HG02763 (cell line): ENCODE measurements around the gene KMT2B.

Experiments used
- ATAC-seq: cut with Tn5 transposase; IDR thresholded peaks from one replicate; pipeline ENCODE4 v1.9.1; 2021; ENCODE audit warnings: mild to moderate bottlenecking, moderate library complexity; ENCODE audit not compliant: unreplicated experiment

The KMT2B gene

DNA sequence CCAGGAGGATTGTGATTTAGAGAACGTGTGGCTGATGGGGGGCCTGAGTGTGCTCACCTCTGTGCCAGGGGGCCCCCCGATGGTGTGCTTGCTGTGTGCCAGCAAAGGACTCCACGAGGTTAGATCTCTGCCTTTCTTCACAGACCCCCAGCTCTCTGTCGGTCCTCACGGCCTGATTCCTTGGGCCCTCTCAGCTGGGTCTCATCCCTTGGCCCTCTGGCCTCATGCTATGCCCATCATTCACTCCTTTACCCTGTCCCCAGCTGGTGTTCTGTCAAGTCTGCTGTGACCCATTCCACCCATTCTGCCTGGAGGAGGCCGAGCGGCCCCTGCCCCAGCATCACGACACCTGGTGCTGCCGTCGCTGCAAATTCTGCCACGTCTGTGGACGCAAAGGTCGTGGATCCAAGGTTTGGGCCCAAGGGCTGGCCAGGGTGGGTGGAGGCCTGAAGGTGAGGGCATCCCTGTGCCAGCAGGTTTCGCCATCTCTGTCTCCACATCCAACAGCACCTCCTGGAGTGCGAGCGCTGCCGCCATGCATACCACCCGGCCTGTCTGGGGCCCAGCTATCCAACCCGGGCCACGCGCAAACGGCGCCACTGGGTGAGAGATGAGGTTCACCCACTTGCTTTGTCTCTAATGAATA is 7.5 kb downstream of the KMT2B start:
- ATAC-seq: no peak

GRCh38 chr19:35727053-35727955 is 9.5 kb downstream of the KMT2B start:
- no peak for ATAC-seq

DNA sequence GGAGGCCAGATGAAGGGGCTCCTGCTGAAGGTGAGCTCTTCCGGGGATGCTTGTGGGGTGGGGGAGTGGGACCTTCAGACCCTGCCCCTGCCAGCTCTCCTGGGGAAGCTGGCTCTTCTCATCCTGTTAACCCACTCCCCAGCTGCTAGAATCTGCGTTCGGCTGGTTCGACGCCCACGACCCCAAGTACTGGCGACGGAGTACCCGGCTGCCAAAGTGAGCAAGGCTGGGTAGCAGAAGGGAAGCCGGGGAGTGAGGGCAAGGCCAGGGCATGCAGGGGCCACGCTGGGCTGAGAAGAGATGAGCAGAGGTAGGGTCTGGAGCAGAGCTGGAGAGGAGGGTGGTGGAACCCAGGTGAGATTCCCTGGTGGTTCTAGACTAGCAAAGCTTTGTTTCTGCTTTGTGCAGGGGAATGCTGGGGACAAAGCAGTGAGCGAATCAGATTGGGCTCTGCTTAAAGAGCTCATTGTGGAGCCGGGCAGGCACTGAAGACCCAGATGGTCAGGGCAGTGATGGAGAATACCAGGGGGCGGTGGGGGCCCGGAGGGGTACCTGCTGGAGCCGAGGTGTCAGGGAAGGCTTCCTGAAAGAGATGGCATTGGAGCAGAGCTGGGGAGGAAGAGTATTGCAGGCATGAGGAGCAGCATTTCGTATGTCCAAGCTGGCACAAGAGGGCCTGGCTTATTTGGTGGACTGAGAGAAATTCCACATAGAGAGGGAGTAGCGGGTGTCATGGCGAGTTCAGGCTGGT is 10.3 kb downstream of the KMT2B start:
- no peak for ATAC-seq

- ATAC-seq: no peak
Observed at GRCh38 chr19:35729021-35729420, 11.2 kb downstream of the KMT2B start.

DNA sequence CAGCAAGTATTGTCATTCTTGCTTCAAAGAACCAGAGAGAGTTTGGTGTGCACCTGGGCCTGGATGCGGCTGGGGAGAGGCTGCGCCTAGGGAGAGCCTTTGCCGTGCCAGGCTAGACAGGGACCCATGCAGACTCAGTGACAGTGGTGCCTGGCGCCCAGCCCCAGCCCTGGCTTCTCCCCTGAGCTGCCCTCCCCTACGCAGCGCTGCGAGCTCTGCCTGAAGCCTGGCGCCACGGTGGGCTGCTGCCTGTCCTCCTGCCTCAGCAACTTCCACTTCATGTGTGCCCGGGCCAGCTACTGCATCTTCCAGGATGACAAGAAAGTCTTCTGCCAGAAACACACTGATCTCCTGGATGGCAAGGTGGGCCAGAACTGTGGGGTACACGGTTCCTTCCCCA is 12.0 kb downstream of the KMT2B start:
- no peak for ATAC-seq

DNA sequence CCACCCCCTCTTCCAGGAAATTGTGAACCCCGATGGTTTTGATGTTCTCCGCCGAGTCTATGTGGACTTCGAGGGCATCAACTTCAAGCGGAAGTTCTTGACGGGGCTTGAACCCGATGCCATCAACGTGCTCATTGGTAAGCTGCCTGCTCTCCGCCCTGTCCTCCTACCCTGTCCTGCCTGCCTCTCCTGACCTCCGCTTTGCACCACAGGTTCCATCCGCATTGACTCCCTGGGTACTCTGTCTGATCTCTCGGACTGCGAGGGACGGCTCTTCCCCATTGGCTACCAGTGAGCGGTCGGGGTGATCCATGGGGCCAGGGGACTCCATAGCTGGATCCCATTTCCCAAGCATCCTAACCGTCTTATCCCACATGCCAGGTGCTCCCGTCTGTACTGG is 12.5 kb downstream of the KMT2B start:
- no peak for ATAC-seq

- no peak for ATAC-seq
Observed at GRCh38 chr19:35731353-35731752, 13.6 kb downstream of the KMT2B start.

DNA sequence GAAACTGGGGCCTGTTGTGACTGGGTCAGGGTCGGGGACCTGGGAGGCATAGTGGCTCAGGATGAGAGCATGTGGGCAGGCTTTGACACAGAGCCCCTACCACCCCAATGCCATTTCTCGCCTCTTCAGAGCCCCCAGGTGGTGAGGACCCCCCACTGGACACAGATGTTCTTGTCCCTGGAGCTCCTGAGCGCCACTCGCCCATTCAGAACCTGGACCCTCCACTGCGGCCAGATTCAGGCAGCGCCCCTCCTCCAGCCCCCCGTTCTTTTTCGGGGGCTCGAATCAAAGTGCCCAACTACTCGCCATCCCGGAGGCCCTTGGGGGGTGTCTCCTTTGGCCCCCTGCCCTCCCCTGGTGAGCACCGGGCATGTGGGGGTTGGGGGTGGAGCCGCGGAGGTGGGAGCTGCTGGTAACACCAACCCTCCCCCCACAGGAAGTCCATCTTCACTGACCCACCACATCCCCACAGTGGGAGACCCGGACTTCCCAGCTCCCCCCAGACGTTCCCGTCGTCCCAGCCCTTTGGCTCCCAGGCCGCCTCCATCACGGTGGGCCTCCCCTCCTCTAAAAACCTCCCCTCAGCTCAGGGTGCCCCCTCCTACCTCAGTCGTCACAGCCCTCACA is 14.1 kb downstream of the KMT2B start:
- no peak for ATAC-seq

DNA sequence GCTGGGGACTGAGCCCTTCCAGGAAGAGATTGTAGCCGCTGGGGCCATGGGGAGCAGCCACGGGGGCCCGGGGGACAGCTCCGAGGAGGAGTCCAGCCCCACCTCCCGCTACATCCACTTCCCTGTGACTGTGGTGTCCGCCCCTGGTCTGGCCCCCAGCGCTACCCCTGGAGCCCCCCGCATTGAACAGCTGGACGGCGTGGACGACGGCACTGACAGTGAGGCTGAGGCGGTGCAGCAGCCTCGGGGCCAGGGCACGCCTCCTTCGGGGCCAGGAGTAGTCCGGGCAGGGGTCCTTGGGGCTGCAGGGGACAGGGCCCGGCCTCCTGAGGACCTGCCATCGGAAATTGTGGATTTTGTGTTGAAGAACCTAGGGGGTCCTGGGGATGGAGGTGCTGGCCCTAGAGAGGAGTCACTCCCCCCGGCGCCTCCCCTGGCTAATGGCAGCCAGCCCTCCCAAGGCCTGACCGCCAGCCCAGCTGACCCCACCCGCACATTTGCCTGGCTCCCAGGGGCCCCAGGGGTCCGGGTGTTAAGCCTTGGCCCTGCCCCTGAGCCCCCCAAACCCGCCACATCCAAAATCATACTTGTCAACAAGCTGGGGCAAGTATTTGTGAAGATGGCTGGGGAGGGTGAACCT is 14.9 kb downstream of the KMT2B start:
- ATAC-seq: no peak

DNA sequence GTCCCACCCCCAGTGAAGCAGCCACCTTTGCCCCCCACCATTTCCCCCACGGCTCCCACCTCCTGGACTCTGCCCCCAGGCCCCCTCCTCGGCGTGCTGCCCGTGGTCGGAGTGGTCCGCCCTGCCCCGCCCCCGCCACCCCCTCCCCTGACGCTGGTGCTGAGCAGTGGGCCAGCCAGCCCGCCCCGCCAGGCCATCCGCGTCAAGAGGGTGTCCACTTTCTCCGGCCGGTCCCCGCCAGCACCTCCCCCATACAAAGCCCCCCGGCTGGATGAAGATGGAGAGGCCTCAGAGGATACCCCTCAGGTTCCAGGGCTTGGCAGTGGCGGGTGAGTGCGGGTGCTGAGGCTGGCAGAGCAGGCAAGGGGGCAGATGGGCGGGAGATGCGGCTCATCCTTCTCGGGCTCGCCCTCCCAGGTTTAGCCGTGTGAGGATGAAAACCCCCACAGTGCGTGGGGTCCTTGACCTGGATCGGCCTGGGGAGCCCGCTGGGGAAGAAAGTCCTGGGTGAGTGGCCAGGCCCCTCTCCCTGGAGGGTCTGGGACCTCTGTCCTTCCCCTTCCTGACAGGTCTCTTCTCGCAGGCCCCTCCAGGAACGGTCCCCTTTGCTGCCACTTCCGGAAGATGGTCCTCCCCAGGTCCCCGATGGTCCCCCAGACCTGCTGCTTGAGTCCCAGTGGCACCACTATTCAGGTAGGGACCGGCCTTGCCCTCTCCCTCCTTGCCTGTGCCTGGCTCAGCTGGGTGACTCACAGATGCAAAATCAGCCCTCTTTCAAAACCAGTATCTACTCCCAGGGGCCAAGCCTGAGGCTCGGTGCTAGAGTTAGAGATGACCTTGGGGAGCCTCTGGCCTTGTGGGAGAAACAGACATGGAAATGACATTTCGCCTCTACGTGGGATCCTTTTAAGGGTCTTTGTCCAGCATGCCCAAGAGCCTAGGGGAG is 15.7 kb downstream of the KMT2B start:
- no peak for ATAC-seq

GRCh38 chr19:35734273-35734672 is 16.5 kb downstream of the KMT2B start:
- ATAC-seq: no peak

DNA sequence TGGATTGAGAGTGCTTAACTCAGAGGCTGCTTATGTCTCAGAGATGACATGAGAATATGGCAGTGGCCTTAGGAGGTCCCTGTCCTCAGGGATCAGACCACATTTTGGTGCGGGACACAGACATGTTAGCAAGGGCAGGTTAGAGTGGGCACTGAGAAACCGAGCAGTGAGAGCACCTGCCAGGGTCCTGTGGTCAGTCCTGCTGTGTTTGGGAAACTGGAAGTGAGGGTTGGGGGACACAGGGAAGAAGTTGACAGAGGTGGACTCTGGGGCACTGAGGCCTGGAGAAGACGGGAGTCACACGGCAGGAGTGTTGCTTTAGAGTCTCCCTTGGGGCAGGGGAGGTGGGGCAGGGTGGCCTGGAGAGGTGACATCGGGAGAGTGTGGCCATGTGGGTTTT is 17.1 kb downstream of the KMT2B start:
- no peak for ATAC-seq

- ATAC-seq: no peak
Observed at GRCh38 chr19:35736913-35737886, 19.4 kb downstream of the KMT2B start.

DNA sequence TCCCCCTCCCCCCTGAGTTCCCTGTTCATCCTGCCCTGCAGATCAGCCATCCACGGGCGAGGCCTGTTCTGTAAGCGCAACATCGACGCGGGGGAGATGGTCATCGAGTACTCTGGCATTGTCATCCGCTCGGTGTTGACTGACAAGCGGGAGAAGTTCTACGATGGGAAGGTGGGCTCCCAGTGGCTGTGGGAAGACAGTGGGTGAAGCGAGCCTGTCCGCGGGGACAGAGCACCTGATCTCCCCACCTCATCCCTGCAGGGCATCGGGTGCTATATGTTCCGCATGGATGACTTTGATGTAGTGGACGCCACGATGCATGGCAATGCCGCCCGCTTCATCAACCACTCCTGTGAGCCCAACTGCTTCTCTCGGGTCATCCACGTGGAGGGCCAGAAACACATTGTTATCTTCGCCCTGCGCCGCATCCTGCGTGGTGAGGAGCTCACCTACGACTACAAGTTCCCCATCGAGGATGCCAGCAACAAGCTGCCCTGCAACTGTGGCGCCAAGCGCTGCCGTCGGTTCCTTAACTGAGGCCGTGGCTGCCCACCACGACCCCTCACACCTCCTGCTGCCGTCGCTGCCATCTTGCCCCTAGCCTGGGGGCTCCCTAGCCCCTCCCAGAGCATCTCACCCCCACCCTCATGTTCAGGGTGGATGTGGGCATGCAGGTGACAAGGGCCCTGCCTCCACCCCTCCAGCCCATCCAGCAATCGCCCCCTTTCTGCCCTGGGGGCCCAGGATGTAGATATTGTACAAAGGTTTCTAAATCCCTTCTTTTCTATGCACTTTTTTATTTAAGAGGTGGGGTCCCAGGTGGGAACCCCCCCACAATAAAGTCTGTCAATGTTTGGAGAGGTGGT is 20.5 kb downstream of the KMT2B start:
- ATAC-seq: no peak

DNA sequence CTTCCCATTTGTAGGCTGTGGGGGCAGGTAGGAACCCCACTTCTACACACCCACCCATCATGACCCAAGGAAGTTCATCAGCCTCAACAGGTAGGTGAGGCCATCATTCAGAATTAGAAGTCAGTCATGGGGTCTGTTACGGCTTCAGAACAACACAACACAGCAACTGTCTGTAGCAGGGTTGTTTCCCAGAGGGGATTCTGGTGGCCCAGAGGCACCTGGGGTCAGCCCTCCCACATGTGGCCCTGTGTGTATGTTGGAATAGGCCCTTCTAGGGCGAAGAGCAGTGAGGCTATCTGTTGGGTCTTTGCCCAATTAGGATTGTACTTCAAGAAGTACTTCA is 21.1 kb downstream of the KMT2B start:
- ATAC-seq: no peak

DNA sequence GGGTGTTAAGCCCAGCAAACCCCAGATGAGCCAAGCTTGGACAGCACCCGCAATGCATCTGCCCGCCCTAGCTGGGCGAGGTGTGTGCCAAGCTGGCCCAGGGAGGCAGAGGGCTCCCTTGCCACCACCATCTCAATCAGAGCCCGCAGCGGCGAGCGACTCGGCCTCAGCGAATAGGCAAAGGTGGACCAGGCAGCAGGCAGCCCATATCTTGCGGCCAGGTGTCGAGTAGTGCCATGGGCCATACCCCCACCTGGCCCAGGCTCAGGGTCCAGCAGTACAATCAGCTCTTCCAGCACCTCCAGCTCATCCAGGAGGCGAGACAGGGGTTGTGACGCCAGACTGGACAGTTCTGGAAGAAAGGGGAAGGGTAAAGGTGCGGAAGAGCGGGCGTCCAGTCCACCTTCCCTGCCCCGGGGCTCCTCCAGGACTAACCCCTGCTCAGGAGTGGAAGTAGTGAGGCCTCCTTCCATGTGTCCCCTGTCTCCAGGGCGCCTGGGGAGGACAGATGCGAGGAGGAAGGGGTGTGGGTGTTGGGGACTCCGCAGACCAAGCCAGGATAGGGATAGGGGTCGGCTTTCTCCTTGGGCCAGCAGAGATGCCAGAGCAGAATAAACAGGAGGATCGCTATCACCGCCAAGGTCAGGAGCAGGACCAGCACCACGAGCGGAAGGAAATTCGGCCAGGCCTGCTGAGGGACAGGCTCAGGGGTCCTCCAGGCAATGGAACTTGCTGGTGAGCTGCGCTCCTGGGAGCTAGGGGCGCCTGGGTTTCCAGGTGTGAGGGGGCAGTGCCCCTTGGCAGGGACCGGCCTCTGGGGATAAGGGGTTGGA is 21.7 kb downstream of the KMT2B start:
- ATAC-seq: no peak

- ATAC-seq: no peak
Observed at GRCh38 chr19:35740108-35740422, 22.3 kb downstream of the KMT2B start.
